Subcutaneous abdominal adipose tissue (tissue), 5 donors: ENCODE measurements around the gene MIDN.

Experiments used
- H3K27ac ChIP-seq: one replicate; pipeline ENCODE4 v1.7.0; 2013; ENCODE audit warnings: low read depth, mild to moderate bottlenecking, inconsistent platforms, low read length, moderate library complexity
- H3K27me3 ChIP-seq, 5 donors: one replicate each; pipeline ENCODE4 v1.7.0; 2013; ENCODE audit warnings: low read length in 5 of 5, inconsistent platforms in 1 of 5; ENCODE audit not compliant: control insufficient read depth in 5 of 5, insufficient read depth in 4 of 5
- H3K36me3 ChIP-seq, 5 donors: one replicate each; pipeline ENCODE4 v1.7.0; 2013; ENCODE audit warnings: low read length in 5 of 5; ENCODE audit not compliant: control insufficient read depth in 5 of 5, insufficient read depth in 5 of 5
- H3K4me1 ChIP-seq, 5 donors: one replicate each; pipeline ENCODE4 v1.7.0; 2013; ENCODE audit warnings: low read length in 5 of 5, mild to moderate bottlenecking in 3 of 5, moderate library complexity in 1 of 5; ENCODE audit not compliant: control insufficient read depth in 5 of 5, insufficient read depth in 5 of 5
- H3K4me3 ChIP-seq, 5 donors: one replicate each; pipeline ENCODE4 v1.7.0; 2013; ENCODE audit warnings: low read length in 5 of 5, low read depth in 1 of 5
- H3K9ac ChIP-seq, 5 donors: one replicate each; pipeline ENCODE4 v1.7.0; 2013; ENCODE audit warnings: low read length in 5 of 5, mild to moderate bottlenecking in 4 of 5, moderate library complexity in 3 of 5
- H3K9me3 ChIP-seq, 5 donors: one replicate each; pipeline ENCODE4 v1.7.0; 2013; ENCODE audit warnings: low read length in 5 of 5; ENCODE audit not compliant: control insufficient read depth in 5 of 5
- donor health status: healthy.
- donor health status: healthy.
- donor health status: healthy.
- donor health status: healthy.
- donor health status: healthy.

The MIDN gene

GRCh38 chr19:1233115-1233667, 15.2 kb upstream of the MIDN start:
- Histone ChIP-seq H3K4me3 (no peak overlapping the region), H3K27ac (peak overlapping the region; percentile 16)

GRCh38 chr19:1234051-1234954, 14.1 kb upstream of the MIDN start:
- H3K4me1 ChIP-seq = peaks cover 0 to 37% (median 29%) of the 10 kb centered on the region in 5 donors
- peaks cover 0 to 11% (median 8%) of the 10 kb centered on the region in 5 donors for H3K27me3 ChIP-seq
- H3K9ac ChIP-seq = no peak overlapping the region

More at GRCh38 chr19:1233115-1233667, 15.2 kb upstream of the MIDN start:
- peaks cover 0 to 1% (median 0%) of the 10 kb centered on the region in 5 donors for H3K36me3 ChIP-seq
- no peaks in the 10 kb centered on the region for H3K9me3 ChIP-seq
- H3K9ac ChIP-seq = no peak overlapping the region
- H3K4me1 ChIP-seq = peaks cover 0 to 31% (median 23%) of the 10 kb centered on the region in 5 donors
- H3K27me3 ChIP-seq = peaks cover 0 to 11% (median 8%) of the 10 kb centered on the region in 5 donors

GRCh38 chr19:1234955-1235380, 13.4 kb upstream of the MIDN start:
- Histone ChIP-seq H3K27me3 (peaks cover 0 to 11% (median 8%) of the 10 kb centered on the region in 5 donors), H3K9me3 (no peaks in the 10 kb centered on the region), H3K9ac (no peak overlapping the region), H3K27ac (no peak overlapping the region), H3K36me3 (no peaks in the 10 kb centered on the region), H3K4me1 (peaks cover 0 to 41% (median 34%) of the 10 kb centered on the region in 5 donors), H3K4me3 (no peak overlapping the region)

More at GRCh38 chr19:1234051-1234954, 14.1 kb upstream of the MIDN start:
- Histone ChIP-seq H3K36me3 (no peaks in the 10 kb centered on the region), H3K27ac (no peak overlapping the region), H3K9me3 (no peaks in the 10 kb centered on the region), H3K4me3 (no peak overlapping the region)

- Histone ChIP-seq H3K36me3 (no peaks in the 10 kb centered on the region), H3K4me3 (no peak overlapping the region), H3K27ac (no peak overlapping the region), H3K4me1 (peaks cover 0 to 48% (median 37%) of the 10 kb centered on the region in 5 donors), H3K27me3 (peaks cover 0 to 11% (median 8%) of the 10 kb centered on the region in 5 donors), H3K9me3 (no peaks in the 10 kb centered on the region), H3K9ac (no peak overlapping the region)
These were observed 12.5 kb upstream of the MIDN start for GRCh38 chr19:1235625-1236538.

GRCh38 chr19:1236576-1236975, 11.8 kb upstream of the MIDN start:
- Histone ChIP-seq H3K4me1 (peaks cover 0 to 55% (median 43%) of the 10 kb centered on the region in 5 donors), H3K27me3 (peaks cover 0 to 11% (median 8%) of the 10 kb centered on the region in 5 donors), H3K4me3 (peak overlapping the region in 3 of 5 donors; percentile 40 to 70 (median 59)), H3K27ac (no peak overlapping the region), H3K36me3 (no peaks in the 10 kb centered on the region), H3K9ac (no peak overlapping the region), H3K9me3 (no peaks in the 10 kb centered on the region)

GRCh38 chr19:1237027-1237659, 11.2 kb upstream of the MIDN start:
- Histone ChIP-seq H3K9ac (peak overlapping the region in 2 of 5 donors; percentile 39 to 52), H3K27me3 (peaks cover 0 to 11% (median 8%) of the 10 kb centered on the region in 5 donors), H3K4me3 (peak overlapping the region in 4 of 5 donors; percentile 40 to 70 (median 53)), H3K4me1 (peaks cover 0 to 59% (median 45%) of the 10 kb centered on the region in 5 donors), H3K36me3 (no peaks in the 10 kb centered on the region), H3K9me3 (no peaks in the 10 kb centered on the region), H3K27ac (no peak overlapping the region)

GRCh38 chr19:1237754-1238368, 10.5 kb upstream of the MIDN start, which contains the start of gene CBARP:
Gene CBARP (minus strand): TSS chr19:1238005. CDS start chr19:1236100, 1,905 bp downstream.
- Histone ChIP-seq H3K4me1 (peaks cover 0 to 59% (median 43%) of the 10 kb centered on the region in 5 donors), H3K27ac (no peak within 1 kb of the TSS)

GRCh38 chr19:1238369-1239303, 9.7 kb upstream of the MIDN start:
- H3K9me3 ChIP-seq = no peaks in the 10 kb centered on the region
- peaks cover 0 to 59% (median 44%) of the 10 kb centered on the region in 5 donors for H3K4me1 ChIP-seq

More at GRCh38 chr19:1237754-1238368, 10.5 kb upstream of the MIDN start, which contains the start of gene CBARP:
- Histone ChIP-seq H3K4me3 (peak within 1 kb of the TSS in 4 of 5 donors; percentile 40 to 70 (median 53)), H3K9me3 (no peaks in the 10 kb centered on the region), H3K9ac (peak within 1 kb of the TSS in 2 of 5 donors; percentile 39 to 52), H3K36me3 (no peaks in the 10 kb centered on the region), H3K27me3 (peaks cover 0 to 11% (median 8%) of the 10 kb centered on the region in 5 donors)

More at GRCh38 chr19:1238369-1239303, 9.7 kb upstream of the MIDN start:
- Histone ChIP-seq H3K36me3 (no peaks in the 10 kb centered on the region), H3K4me3 (peak overlapping the region in 2 of 5 donors; percentile 31 to 52), H3K9ac (peak overlapping the region in 1 of 5 donors; percentile 41), H3K27ac (no peak overlapping the region), H3K27me3 (peaks cover 0 to 11% (median 8%) of the 10 kb centered on the region in 5 donors)
